Sciatic nerve (tissue), 2 donors: ENCODE measurements around the gene ZFP3. TPM values are rescaled to one million over a fixed set of nuclear protein-coding genes. Genes with fewer than 3 reads are reported as not detected.
A peak's percentile ranks its signal among the peaks of the same experiment; 100 is the strongest.
"Not testable (repeated sequence)": the region's sequence is repeated elsewhere in the genome, so short reads cannot be mapped to it uniquely, and the experiment has no call there.

Source experiments
- ATAC-seq: fragments of 200-7000 bp; cut with Tn5 transposase; one replicate; pipeline ENCODE4 v1.9.1; 2020; ENCODE audit warnings: mild to moderate bottlenecking, moderate library complexity
- DNase-seq: peaks from one replicate; pipeline ENCODE4 v3.0.0-alpha.2; 2020; ENCODE audit warnings: low spot score
- intact Hi-C: fragments of 100-400 bp; cut with DNase I; formaldehyde crosslinking; loops from one replicate; pipeline ENCODE4 v1.14.2; 2022
- total RNA-seq: library from RNA; stranded (reverse); fragmentation: NEBNext Ultra II Directional; extraction: Animal tissue kit (Norgen Biotek cat#: 25700); gene quantifications from one replicate; pipeline ENCODE4 v1.2.1, GENCODE V29; 2021
- donor health status: DM: no; HTN: no; CAD: no.
- donor health status: DM: no; HTN: no; CAD: no.

The ZFP3 gene
- total RNA-seq = 6.6 TPM

DNA sequence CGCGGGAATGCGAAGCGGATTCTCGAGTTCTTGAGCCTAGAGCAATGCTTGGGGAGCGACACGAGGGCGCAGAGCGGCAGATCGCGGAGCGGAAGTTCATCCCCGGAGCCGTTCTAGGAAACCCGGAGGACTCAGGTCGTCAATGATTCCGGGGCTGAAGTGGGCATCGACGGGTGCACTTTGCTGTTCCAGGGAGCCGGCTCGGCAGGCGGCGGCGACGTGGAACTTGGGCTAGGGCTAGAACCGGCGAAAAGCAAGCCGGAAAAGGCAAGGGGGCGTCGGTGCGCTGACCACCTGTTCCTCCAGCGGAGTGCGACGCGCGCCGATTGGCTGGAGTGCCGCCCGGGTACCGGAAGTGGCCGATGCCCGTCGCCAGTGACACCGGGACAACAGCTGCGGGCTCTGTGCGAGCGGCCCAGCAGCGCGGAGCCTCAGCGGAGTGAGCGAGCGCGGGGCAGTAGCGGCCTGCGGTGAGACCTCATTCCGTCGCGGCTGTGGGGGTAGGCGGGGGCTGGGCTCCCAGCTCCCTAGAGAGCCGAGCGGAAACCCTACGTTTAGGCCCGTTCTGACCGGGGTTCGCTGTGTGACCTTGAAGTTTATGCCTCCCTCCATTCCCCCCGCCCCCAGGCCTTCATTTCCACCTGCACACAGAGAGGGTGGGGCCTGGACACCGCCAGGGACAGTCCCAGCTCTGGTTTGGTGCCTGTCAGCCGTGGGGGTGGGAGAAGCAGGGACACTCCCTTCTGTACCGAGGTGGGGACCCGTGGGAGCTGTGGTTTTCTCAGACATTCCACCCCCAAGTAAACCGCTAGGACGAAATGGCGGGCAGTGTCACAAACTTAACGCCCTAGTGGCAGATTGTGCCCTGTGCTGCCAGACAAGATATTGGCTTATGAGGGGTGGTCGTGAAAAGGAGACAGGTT, at the start of gene ZFP3:
Gene ZFP3 (plus strand): TSS at position 362 of the 923 bp plus-strand sequence. CDS start 13,038 bp downstream, outside the sequence.
- ATAC-seq (peak; percentile 97), DNase-seq (peak; percentile 86)
- intact Hi-C loops = no loop called here

DNA sequence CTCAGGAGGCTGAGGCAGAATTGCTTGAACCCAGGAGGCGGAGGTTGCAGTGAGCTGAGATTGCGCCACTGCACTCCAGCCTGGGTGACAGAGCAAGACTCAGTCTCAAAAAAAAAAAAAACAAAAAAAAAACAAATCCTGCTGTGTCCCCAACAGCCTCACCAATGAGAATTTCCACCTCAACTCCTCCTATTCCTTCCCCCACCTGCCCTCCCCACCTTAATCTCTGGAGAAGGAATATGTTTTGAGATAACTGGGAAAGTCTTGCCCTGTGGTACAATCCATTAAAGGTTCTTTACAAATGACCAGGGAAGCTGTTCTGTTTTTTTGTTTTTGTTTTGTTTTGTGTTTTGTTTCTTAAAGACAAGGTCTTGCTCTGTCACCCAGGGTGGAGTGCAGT, 48.1 kb upstream of the ZFP3 start:
- ATAC-seq, DNase-seq, intact Hi-C loops: not testable (repeated sequence)

DNA sequence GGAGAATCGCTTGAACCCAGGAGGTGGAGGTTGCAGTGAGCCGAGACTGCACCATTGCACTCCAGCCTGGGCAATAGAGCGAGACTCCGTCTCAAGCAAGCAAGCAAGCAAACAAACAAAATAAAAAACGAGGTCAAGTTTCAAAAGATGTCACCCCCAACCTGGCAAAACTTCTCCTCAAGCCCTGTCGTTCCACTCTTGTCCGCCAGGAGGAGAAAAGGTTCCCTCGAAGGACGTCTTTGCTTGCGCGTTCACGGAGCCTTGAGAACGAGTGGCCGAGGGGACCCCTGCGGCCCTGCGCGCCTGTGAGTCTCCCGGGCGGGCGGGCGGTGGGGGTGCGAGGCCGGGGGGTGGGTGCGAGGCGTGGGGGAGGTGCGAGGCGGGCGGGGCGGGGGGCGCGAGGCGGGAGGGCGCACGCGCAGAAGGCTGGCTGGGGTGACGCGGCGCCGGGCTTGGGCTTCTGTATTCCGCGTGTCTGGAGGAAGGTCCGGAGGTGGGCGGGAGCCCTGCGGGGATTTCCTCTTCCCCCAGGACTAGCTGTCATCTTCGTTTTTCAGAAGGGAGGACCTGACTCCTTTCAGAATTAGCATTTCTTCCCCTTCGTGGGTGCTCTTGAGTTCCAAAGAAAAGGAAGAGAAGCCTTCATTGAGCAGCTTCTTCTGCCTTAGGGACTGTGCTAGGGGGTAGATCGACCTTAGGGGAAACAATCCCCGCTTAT, 46.7 kb upstream of the ZFP3 start:
- DNase-seq (peak; percentile 85), ATAC-seq (peak; percentile 82)
- intact Hi-C loops = no loop called here

DNA sequence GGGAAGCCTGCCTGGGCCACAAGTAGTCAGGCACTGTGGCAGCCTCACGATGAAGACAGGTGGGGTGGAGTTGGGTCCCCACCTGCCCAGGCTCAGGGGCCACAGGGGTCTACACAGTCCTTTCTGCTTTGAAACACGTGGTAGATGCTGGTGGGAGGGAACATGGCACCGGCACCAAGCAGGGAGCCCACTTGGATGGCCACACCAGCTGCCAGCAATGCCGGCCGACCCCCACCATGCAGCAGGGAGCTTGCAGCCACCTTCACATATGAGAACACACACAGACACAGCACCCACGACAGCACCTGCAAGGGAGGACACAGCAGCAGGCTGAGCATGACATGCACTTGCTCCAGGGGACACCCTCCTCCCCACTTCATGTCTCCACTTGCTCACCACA, 45.4 kb upstream of the ZFP3 start:
- intact Hi-C loops = no loop called here
- no peak for ATAC-seq
- no peak for DNase-seq

DNA sequence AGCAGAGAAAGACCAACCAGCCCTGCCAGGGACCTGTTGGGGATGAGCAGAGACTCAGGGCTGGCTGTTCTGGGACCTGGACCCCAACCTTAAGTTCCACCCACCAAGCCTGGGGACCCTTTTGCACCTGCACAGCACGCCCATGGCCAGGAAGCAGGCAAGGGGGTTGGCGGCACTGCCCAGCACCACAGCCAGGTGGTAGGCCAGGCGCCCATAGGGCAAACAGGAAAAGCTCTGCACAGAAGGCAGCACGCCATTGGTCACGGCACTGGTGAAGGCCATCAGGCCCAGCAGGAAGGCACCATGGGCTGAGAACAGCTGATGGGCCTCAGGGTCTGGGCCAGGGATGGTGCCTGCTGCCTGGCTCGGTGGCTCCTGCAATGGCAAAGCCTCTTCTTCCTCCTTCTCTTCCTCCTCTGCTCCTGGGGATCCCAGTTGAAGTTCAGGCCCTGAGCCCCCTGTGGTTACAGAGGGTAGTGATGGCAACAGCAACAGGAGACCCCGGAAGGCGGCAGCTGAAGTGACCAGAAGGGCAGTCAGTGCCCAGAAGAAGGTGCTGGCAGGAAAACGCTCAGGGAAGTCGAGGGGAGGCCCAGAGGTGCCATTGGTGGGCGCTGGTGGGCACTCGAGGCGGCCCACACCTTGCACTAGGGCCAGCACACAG, 44.8 kb upstream of the ZFP3 start:
- ATAC-seq (no peak), DNase-seq (no peak)
- intact Hi-C loops = no loop called here

DNA sequence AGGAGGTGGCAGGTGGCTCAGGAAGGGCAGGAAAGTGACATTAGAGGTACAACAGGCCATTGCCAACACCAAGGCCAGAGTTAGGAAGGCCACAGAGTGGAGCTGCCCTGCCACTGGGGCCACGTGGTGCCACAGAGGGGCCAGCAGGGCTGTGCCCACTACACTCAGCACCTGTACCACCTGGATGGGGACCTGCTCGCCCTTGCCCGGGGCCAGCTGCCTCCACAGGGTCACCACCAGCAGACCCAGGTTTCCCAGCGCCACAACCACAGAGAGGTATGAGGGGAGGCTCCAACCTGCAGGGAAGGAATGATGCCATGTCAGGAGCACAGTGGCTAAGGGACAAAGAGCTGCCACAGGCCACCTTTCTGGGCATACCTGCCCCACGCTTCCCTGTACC, 44.2 kb upstream of the ZFP3 start:
- DNase-seq = no peak
- intact Hi-C loops = no loop called here
- ATAC-seq = no peak

DNA sequence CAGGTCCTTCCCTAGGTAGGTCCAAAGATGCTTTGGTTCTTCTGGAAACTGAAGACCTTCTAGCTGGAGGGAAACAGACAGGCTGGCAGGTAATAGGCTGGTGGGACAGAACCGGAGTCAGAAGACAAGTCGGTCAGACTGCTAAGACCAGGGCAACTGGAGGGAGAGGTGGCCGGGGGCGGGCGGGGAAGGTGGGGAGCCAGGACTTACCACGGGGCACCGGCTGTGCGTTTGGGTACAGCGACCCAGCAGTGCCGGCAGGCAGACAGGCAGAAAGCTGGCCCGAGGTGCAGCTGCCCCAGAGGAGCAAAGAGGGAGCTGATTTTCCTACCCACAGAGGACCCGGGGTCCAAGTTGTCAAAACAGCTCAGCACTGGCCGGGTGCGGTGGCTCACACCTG, 43.6 kb upstream of the ZFP3 start:
- intact Hi-C loops = no loop called here
- ATAC-seq (no peak), DNase-seq (no peak)

DNA sequence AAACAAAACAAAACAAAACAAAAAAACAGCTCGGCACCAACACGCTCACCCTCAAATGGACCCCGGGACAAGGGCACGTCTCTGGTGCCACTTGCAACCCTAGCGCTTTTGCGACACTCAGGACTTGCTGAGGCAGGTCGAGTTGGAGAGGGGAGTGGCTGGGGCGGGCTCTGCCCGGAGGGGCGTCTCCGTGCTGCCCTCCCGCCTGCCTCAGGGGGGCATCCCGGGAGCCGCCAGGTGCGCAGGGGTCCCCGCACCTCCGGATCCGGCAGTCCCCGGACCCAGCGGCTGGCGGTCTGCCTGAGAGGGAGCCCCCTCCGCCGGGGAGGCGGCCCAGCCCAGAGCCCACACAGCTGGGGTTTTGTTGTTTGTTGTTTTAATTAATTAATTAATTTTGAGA, 43.0 kb upstream of the ZFP3 start, which contains the start of gene SLC52A1:
Gene SLC52A1 (minus strand): TSS at position 112 of the 400 bp plus-strand sequence. CDS start 820 bp downstream, outside the sequence.
- intact Hi-C loops = no loop called here
- DNase-seq = no peak
- ATAC-seq = no peak

DNA sequence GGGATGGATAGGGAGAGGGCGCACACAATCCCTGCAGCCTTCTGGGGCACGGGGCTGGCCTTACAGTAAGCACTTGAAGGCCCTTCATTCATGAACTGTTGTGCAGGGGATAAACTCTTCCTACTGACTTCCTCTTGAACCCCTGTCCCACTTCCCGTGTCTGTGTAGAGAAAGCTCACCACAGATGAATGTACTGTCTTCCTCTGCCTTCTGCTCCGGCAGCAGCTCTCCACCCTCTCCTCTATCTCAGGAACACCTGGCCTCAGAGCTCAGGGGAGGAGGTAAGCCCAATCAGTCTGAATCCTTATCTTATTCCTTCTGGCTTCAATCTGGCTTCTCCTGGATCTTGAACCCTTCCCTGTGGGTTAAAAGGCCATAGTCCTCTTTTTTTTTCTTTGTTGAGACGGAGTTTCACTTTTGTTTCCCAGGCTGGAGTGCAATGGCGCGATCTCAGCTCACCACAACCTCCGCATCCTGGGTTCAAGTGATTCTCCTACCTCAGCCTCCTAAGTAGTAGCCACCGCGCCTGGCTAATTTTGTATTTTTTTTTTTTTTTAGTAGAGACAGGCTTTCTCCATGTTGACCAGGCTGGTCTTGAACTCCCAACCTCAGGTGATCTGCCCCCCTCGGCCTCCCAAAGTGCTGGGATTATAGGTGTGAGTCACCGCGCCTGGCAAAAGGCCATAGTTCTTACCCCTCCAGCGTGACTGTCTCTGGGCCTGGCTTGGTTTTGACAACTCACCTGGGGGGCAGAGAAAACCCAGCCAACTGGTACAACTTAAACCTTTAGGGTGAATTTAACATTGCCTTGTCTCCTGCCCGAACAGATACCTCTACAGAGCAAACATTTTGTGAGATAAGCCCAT, 35.9 kb upstream of the ZFP3 start:
- intact Hi-C loops = no loop called here
- ATAC-seq = no peak
- DNase-seq = no peak

DNA sequence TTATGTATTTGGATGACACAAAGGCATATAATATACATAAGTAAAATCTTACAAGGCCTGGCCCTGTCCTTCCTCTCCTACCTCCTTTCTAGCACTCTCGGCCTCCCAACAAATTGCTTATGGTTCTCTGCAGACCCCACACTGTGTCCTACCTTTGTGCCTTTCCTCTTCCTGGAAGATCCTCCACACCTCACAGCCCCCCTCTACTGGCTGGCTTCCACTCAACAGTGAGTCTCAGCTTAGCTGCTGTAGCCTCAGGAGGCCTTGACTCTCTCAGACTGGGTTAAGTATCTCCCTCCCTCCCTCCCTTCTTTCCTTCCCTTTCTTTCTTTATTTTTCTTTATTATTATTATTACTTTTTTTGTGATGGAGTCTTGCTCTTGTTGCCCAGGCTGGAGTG, 34.7 kb upstream of the ZFP3 start:
- intact Hi-C loops = no loop called here
- ATAC-seq (no peak), DNase-seq (no peak)

DNA sequence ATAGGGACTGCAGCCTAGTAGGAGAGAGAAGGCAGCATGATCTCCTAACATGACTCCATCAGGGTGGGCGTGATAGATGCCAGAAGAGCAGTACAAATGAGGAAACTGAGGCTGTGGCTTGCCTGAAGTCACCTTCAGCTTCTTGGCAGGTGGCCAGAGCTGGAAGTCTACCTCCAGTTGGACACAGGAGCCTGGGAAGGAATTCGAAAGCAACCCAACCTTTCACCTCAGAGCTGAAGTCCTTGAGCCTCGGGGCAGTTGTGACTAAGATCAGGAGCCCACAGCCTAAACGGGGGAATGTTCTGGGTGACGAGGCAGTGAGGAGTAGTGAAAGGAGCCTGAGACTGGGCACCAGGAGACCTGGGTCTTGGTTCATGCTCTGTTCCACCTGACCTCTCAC, 33.6 kb upstream of the ZFP3 start:
- ATAC-seq (no peak), DNase-seq (no peak)
- intact Hi-C loops = no loop called here

DNA sequence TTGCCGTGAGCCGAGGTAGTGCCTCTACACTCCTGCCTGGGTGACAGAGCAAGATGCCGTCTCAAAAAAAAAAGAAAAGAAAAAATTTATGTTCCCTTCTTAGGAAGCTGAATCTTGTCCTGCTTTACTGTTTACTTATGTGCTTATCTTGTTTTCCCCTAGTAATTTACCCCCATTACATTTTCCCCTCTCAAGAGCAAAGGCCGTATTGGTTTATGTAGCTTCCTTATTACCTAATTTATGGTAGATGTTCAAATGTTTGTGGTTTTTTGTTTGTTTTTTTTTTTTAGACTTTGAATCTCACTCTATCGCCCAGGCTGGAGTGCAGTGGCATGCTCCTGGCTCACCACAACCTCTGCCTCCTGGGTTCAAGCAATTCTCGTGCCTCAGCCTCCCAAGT, 32.8 kb upstream of the ZFP3 start:
- intact Hi-C loops = no loop called here
- no peak for DNase-seq
- no peak for ATAC-seq

DNA sequence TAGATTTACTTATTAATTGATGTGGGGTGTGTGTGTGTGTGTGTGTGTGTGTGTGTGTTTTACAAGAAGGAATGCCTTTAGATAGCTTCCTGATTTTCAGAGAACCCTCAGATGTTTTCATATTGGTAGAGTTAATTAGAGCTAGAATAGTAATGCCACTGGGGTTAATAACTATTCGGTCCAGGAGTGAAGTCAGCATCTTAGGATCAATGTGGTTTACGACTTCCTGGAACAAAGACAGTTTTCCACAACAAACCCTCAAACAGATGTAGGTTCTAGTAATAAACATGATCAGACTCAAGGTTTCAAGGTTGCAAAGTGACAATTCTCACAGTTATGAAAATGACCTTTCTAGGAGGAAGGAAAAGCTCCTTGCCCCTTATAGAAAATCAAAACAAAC, 30.8 kb upstream of the ZFP3 start:
- DNase-seq (no peak), ATAC-seq (no peak)
- intact Hi-C loops = no loop called here

DNA sequence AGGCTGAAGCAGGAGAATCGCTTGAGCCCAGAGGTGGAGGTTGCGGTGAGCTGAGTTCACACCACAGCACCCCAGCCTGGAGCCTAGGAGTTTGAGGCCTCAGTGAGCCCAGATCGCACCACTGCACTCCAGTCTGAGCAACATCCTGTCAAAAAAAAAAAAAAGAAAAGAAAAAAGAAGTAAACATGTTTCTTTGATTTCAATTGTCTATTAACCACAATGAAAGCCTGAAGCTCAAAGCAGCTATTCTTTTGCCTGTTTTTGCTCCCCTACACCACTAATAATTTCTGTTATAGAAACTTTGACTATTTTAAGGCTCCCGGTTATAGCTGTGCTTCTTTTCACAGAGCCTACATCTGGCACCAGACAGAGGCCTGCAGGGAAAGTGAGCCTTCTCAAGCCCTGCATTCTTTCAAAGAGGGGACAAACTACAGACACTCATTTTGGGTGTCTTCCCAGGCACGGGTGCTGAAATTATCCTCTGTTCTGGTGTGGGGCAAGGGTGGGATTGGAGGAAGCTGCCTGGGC, 28.9 kb upstream of the ZFP3 start:
- DNase-seq (no peak), ATAC-seq (no peak)
- intact Hi-C loops = no loop called here

DNA sequence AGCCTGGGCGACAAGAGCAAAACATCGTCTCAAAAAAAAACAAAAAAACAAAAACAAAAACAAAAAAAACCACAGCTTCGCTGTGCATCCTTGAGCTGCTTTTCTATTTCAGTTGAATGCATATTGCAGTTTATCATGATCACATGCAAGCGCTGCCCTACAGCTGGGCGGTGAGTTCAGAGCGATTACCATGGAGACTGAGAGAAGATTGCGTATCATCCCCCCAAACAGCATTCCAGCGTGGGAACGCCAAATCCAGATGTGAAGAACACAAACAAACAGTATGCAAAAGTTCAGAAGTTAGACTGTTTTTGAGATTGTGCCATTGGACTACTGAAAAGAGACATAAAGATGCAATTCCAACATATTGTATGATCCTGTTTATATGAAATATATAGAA, 28.0 kb upstream of the ZFP3 start:
- DNase-seq = no peak
- ATAC-seq = no peak
- intact Hi-C loops = no loop called here

DNA sequence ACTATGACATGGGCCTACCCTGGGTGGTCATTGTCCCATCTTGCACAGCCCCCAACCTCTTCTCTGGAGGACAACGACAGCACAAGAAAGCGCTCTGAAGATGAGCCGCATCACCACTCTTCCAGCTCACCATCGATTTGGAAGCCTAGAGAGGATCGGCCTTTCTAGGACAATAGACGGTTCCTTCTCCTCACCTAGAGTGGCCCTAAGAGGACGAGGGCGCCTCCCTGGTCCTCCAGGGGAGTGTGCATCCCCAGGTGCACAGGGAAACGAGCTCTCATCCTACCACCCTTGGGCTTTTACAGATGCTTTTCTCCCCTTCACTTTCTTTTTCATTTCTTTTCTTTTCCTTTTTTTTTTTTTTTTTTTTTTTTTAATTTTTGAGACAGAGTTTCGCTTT, 22.7 kb upstream of the ZFP3 start:
- DNase-seq = no peak
- intact Hi-C loops = no loop called here
- ATAC-seq = no peak

DNA sequence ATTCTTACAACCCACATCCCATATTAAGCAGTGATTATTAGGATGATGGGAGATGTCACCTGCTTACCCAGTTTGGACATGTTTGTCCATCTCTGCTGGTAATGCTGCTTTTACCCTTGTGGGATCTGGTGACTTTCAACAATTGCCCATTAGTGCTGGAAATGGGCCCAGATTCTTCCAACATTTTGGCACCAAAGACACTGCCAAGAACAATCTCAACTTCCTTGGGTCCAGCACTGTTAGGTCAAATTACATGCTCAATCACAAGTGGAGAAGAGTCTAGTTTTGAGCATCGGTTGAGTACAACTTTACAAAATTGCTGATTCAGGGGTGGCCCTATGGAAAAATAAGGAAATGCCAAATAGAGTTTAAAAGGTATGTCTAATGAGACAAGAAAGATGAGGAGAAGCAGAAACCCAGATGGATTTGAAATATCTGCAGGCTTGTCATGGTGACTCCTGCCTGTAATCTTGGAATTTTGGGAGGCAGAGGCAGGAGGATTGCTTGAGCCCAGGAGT, 13.0 kb upstream of the ZFP3 start:
- intact Hi-C loops = loop anchor here (10.0 kb wide), 1 partner anchor 150 kb away; no protein-coding TSS in a partner anchor
- DNase-seq (no peak), ATAC-seq (no peak)

DNA sequence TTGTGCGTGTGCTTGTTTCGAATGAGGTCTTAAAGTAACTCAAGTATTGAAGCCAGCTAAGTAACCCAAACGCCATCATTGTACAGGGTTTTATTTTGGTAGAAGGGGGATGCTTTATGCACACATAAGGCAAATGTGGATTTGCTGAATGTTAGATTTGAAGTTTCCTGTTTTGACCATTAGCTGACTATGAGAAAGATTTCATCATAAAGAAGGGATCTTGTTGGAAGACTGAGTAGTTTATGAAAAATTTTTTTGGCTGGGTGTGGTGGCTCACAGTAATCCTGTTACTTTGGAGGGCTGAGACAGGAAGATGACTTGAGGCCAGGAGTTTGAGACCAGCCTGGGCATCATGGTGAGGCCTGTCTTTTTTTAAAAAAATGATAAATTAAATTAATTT, 10.0 kb upstream of the ZFP3 start:
- DNase-seq = no peak
- intact Hi-C loops = loop anchor here (10.0 kb wide), 1 partner anchor 153 kb away; no protein-coding TSS in a partner anchor

More for the DNA sequence above, 10.0 kb upstream of the ZFP3 start:
- no peak for ATAC-seq
